SIG-M5 (cell line): ENCODE data around the gene SYTL1.

Experiments used
- DNase-seq: peaks from one replicate; lab custom pipeline; 2025; lab: John Stamatoyannopoulos, UW

The SYTL1 gene

GRCh38 chr1:27364696-27365371 is 23.0 kb downstream of the SYTL1 start:
- no peak for DNase-seq

- no peak for DNase-seq
These were observed 23.7 kb downstream of the SYTL1 start for GRCh38 chr1:27365372-27366112.

- DNase-seq: no peak
These were observed 24.2 kb downstream of the SYTL1 start for GRCh38 chr1:27366113-27366410.

GRCh38 chr1:27366411-27367159 is 24.8 kb downstream of the SYTL1 start, which contains the start of gene MAP3K6:
Gene MAP3K6 (minus strand): TSS chr1:27366961. CDS start chr1:27366597, 364 bp downstream.
- no peak for DNase-seq

GRCh38 chr1:27367160-27367650 is 25.4 kb downstream of the SYTL1 start:
- no peak for DNase-seq

GRCh38 chr1:27368869-27369582 is 27.2 kb downstream of the SYTL1 start:
- DNase-seq: no peak

GRCh38 chr1:27372022-27372807 is 30.4 kb downstream of the SYTL1 start:
- no peak for DNase-seq

GRCh38 chr1:27372808-27373690 is 31.2 kb downstream of the SYTL1 start:
- DNase-seq: no peak

GRCh38 chr1:27374362-27375086 is 32.7 kb downstream of the SYTL1 start, which contains the start of gene FCN3:
Gene FCN3 (minus strand): TSS chr1:27374824. CDS start chr1:27374818, 6 bp downstream.
- no peak for DNase-seq

GRCh38 chr1:27377760-27378495 is 36.1 kb downstream of the SYTL1 start:
- no peak for DNase-seq

- no peak for DNase-seq
These were observed 37.8 kb downstream of the SYTL1 start for GRCh38 chr1:27379564-27380122.

- no peak for DNase-seq
These were observed 38.4 kb downstream of the SYTL1 start for GRCh38 chr1:27380224-27380623.

GRCh38 chr1:27380766-27381733 is 39.2 kb downstream of the SYTL1 start:
- DNase-seq: no peak

GRCh38 chr1:27381969-27382762 is 40.3 kb downstream of the SYTL1 start:
- no peak for DNase-seq

GRCh38 chr1:27383039-27383605 is 41.3 kb downstream of the SYTL1 start, which contains the start of gene CD164L2:
Gene CD164L2 (minus strand): TSS chr1:27383333. CDS start chr1:27383239, 94 bp downstream.
- no peak for DNase-seq

- no peak for DNase-seq
These were observed 41.8 kb downstream of the SYTL1 start for GRCh38 chr1:27383661-27384060.
